HG03066 (cell line): ENCODE results near the gene FAM53B.

ENCODE experiments used
- ATAC-seq: cut with Tn5 transposase; IDR thresholded peaks from one replicate; pipeline ENCODE4 v1.9.1; 2021; ENCODE audit warnings: low read depth; ENCODE audit not compliant: unreplicated experiment

The FAM53B gene

DNA sequence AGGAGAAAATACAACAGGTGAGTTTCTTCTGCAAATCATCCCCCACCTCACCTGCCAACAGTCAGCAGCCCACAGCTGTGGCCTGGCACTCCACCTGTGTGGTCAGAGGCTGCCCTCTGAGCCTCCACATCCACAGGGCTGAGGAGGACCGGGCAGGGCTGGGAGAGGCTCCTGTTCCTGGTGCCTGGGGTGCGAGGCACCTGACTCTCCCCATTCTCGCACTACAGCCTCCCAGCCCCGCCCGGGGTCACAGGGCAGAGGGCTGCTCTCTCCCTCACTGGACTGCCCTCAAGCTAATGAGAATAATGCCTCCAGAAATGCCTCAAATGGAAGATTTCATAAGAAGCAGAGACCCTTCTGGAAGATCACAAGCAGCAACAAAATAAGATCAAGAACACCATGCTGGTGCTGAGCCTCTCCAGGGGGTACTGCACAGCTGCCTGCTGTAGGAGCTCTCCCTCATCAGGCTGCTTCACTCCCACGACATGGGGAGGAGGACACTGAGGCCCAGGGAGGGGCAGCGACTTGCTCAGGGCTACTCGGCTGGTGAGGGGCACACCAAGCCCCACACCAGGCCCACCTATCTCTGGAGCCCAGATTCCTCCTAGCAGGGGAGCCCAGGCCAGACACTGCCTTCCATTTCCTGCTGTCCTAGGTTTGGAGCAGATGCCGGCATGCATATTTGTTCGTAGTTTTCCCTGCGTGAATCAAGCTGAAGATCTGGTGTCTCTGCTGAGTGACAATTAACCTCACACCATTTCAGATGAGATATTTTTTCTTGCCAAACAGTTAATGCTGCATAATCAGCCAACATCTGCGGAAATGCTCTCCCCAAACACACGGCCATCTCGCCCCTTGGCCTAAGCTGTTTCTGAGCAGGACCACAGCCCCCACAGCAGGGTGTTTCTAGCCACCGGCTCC lies 76.5 kb downstream of the FAM53B start:
- no peak for ATAC-seq

DNA sequence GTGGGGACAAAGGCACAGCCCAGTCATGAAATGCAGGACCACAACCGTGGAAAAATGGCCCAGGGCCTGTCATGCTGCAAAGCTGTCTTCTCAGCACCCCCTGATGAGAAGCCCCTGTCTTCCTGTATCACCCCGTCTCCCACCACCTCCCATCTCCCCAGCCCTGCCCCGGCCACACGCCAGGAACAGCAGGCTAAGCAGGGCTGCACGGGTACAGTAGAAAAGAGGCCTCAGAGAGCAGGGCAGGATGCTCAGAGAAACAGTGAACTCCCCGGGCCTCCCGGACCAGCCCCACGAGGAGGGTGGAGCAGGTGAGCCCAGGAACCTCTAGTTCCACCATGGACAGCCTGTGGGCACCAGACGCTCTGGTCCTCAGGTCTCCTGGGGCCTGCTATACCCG lies 77.7 kb downstream of the FAM53B start:
- ATAC-seq: no peak

DNA sequence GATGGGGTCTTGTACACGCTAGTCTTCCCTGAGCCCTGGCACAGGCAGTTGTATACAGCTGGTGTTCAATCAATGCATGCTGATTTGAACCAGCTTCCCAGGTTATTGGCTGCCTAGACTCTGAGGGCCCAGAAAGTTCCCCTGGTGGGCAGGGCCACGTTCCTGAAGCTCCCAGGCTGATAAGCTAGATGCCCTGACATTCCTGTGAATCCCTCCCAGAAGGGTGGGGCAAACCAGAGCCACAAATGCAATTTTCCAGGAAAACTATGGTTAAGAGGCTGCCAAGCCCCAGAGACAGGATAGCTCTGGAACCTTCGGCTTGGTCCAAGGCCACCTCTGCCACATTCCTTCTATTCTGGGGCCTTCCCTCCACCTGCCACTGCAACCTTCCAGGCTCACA lies 78.2 kb downstream of the FAM53B start:
- no peak for ATAC-seq

DNA sequence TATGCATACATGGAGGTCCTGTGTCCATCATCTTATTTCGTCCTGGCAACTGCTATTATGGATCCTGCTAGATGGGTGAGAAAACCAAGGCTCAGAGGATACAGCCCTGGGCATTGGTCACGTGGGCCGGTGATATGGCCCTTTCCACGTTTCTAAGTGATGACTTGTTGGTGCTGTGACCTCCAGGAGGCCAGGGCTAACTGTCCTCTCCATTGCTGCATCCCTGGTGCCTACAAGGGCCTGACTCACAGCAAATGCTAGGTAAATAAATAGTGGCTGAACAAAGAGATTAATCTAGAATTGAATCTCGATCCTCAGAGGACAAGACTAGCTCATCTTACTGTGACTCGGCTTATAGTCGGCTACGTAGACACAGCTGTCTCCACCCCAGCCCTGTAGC lies 78.6 kb downstream of the FAM53B start:
- ATAC-seq: no peak

DNA sequence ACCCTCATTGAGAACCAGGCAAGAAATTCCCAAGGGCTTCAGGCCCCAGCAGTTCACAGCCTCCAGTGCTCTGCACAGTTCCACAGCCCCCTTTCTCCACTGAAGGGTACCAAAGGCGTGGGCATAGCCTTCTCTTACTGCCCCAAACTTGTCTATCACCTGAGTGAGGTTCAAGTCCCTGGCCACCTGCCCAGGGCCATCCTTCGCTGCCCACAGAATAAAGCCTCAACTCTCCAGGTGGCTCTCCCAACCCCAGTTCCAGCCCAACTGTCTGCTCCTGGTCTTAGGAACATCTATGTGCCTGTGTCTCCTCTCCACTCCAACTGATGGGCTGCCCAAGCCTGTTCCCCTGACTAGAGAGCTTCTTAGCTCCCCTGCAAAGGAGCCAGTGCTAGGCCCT lies 79.1 kb downstream of the FAM53B start:
- ATAC-seq: no peak

DNA sequence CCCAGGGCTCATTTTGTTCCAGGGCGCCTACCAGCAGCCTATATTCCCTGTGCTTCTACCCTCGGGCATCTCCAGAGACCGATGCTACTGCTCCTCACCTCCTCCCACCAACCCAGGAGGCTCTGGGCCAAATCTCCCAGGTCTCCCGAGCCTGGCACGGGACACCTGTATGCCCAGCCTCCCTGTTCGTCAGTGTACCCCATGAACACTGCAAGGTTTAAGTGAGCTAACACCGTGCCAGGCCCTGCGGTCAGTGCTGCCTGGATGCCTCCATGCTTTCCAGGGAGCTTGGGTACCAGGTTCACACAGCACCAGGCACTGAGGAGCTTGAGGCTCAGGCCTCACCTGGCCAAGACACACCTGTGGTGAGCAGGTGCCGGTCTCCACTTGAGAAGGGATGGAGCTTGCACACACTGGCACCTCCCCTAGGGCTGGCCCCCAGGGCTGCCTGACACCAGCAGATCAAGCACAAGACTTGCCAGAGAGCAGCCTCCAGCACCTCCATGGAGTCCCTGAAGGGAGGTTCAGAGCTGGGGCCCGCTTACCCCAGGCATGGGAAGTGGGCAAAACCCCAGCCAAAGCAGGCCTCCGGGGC lies 80.3 kb downstream of the FAM53B start:
- ATAC-seq: no peak

- ATAC-seq: no peak
Measured at GRCh38 chr10:124663228-124663627, 81.0 kb downstream of the FAM53B start.

DNA sequence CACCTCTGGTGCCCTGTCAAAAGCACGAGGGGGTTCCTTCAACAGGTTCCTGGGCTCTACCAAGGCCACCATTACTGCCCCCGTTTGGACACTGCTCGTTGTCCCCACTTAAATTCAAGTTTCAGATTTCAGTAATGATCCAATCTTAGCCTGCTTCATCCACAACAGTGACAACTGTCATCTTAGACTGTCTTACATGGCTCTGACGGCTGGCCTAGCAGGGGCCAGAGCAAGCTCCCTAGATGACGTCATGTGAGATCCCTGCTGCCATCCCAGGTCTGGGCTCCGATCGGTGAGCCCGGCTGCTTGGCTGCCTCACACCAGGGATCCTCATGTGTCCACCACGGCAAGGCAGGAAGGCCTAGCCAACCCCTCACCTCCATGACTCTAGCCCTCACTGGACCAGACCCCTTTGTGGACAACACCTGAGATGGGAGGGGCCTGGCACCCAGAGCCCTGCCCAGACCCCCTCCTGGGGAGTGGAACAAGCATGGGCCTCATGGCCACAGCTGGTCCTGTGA lies 82.5 kb downstream of the FAM53B start:
- no peak for ATAC-seq

DNA sequence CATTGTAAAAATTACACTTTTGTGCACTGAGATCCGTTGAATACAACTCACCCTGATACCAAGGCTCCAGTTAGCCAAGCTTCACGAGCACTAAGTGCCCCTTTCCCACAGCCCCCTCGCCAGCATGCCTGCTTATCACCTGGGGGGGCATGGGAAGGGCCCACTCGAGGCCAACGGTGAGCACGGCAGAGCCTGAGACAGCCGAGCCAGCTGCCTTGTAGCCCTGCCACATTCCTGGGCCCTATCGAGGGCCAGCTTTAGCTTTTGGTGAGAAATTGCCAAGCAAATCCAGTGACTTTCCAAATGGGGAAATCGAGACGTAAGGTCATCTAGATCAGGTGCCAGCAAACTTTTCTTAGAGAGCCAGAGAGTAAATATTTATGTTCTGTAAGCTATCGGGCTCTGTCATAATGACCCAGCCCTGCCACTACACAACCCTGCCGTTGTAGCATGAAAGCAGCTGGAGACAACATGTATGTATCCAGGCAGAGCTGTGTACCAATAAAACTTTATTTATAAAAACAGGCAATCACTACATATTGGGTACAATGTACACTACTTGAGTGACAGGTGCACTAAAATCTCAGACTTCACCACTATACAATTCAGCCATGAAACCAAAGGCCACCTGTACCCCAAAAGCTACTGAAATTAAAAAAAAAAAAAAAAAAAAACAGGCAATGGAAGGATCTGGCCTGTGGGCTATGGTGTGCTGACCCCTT lies 83.6 kb downstream of the FAM53B start:
- no peak for ATAC-seq

DNA sequence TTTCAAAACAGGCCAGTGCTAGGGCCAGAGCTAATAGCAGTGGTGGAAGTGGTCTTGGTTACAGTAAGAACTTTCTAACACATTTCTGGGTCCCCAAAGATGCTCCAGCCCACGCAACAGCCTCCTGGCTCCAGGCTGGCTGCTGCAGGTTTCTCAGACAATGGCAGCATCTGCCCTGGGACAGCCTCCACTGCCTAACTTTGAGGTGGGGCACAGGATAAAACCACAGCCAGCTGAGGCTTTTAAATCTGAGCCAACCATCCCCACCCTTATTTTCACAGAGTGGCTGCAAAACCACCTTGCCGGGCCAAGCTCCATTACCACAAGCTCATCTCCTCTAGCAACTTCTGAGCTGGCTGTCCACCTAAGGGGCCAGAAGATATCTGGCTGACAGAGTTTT lies 84.8 kb downstream of the FAM53B start:
- no peak for ATAC-seq

DNA sequence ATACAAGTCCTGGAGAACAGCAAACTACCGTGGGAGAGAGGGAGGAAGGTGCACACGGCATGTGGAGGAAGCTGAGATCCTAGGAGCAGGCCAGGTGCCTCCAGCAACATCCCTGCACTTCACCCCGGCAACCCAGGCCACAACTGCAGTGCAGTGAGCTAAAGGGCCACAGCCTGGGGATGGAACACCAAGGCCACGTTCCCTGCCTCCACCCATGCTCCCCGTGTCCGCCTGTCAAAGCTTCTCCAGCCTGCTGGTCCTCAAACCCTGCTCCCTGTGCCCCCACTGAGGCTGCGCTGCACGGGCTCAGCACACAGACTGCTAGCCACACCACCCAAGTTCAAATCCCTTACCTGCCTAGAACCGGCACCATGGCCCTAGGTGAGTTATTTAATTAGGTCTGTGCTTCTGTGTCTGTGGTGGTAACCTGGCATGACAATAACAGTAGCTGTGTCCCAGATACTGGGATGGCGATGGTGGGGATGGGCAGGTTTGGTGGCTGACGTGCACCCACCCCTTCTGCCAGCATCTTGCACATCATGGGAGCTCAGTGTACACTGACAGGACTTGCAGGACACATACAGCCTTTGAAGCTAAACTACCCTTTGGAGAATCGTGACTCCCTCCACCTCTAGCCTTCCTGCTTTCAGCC lies 85.5 kb downstream of the FAM53B start:
- ATAC-seq: no peak

DNA sequence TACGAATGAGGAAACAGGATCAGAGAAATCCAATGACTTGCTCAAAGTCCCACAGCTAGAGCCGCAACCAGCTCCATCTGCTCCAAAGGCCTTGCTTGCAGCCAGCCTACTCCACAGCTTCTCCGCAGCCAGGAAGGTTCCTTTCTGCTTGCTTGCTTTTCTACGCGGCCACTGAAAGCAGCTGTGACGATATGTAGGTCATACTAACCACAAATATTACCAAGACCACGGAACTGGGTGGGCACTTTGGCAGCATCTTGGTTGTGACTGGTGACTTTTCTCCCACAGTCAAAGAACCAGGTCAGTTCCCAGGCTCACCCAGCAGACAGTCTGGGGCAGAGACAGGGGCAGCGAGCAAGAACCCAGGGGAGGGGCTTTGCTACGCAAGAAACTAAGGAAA lies 86.4 kb downstream of the FAM53B start:
- no peak for ATAC-seq

DNA sequence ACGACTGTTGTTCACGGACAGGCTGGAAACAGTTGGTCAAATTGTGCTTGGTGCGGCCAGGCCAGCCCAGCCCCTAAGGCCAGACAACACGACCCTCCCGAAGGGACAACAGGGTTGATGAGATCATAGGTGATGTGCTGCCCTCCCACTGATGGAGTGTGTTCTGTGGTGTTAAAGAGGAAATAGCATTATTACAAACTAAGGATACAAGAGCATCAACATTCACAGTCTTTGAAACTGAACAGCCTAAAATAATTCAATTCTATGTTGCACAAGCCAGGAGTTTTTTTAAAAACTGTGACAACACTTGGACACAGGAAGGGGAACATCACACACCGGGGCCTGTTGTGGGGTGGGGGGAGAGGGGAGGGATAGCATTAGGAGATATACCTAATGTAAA lies 87.6 kb downstream of the FAM53B start:
- ATAC-seq: no peak

- ATAC-seq: no peak
Measured at GRCh38 chr10:124656113-124656490, 88.1 kb downstream of the FAM53B start.

- no peak for ATAC-seq
Measured at GRCh38 chr10:124655191-124656112, 88.7 kb downstream of the FAM53B start.

GRCh38 chr10:124654686-124655085 lies 89.5 kb downstream of the FAM53B start:
- no peak for ATAC-seq

DNA sequence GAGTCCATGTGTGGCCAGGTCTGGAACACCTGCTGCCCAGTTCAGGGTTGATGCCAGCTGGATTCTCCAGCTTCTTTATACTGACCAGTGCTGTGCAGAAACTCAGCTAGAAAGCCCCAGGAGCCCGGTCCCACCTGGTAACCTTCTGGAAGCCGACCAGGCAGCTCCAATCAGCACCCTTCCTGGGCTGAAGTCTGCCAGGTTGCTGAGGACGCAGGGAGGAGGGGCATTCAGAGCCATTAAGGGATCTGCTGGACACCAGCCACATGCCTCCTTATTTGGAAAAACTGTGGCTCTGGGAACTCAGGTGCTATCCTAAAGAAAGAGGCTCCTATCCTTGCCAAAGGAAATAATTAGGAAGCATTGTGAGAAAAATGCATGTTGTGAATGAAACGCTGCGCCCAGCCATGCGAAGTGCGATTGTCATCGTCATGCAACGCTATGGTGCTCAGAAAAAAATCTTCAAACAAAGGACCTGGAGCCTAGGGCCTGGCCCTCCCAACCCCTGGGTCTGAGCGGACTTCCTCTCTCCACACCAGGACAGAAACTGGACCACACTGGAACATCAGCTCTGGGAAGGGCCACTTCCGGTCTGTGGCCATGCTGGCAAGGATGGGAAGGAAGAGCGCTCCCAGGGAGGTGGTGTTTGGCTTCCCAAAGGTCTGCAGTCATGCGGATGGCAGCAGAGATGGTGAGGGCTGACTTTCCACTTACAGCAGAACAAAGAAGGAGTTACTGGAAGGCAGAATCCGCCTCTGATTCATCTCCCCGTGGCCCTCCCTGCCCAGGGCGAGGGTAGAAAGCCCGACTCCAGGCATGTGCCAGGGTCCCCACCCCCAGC lies 90.1 kb downstream of the FAM53B start:
- ATAC-seq: no peak

- no peak for ATAC-seq
Measured at GRCh38 chr10:124653311-124653710, 90.9 kb downstream of the FAM53B start.

DNA sequence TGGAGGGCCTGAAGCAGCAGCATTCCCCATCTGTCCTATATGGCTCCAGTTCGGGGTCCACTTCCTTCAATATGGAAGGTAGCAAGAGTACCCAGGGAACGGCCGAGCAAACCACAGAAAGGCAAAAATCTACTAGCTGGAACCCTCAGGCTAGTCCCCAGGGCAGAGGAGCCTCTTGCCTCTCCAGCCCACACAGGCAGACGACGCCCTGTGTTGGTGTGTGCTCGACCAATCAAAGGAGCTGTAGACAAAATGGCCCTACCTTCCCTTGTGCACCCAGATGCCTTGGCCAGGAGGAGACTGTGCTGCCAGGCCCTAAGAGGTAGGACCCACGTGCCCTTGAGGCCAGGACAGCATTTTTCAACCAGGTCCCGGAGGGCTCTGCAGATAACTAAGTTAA lies 91.5 kb downstream of the FAM53B start:
- ATAC-seq: no peak
